NCI-H1436 treated with DMSO at 0.1 percent for 48 hours (cell line): ENCODE measurements around the gene PLXNC1.
A peak's percentile ranks its signal among the peaks of the same experiment; 100 is the strongest.

Source experiments
- DNase-seq: peaks from one replicate; lab custom pipeline; 2025; lab: John Stamatoyannopoulos, UW

The PLXNC1 gene

GRCh38 chr12:94242901-94243300, 94.5 kb downstream of the PLXNC1 start:
- DNase-seq = no peak

DNA sequence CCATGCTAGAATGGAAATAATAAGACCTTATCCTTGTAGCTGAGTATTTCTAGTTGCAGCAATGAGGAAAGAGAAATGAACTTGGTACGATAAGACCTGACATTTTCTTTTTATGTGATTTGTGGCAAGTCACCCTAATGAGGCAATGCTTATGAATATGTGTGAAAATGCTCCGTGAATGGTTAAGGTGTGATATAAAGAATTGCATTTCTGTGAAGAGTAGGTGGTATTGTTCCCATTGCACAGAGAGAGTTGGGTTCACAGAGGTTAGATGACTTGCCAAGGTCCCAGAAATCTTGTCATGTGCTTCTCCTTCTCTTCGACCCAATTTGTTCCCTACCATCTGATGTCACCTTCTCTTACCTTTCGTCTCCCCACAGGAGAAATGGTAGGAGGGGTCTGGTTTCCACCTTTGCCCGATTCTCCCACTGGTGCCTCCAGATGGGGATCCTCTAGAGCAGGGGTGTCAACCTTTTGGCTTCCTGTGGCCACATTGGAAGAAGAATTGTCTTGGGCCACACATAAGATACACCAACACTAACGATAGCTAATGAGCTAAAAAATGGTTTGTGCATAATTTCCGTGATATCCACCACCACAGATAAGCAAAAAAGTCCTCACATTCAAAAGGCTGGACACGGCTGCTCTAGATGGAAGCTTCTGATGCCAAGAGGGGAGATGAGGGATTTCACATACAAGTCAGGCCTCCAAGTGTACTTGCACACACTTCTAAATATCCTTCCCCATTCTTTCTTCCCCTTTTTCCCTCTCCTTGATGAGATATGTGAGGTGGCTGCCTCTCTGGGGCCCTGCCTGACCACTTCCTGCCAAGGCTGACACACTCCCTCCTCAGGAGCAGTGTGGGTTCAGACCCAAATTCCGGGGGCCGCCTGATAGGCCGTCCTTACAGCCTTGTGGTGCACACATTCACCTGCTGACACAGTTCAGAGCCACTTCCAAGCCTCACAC, 96.1 kb downstream of the PLXNC1 start:
- no peak for DNase-seq

- DNase-seq = no peak
These were observed 97.4 kb downstream of the PLXNC1 start for GRCh38 chr12:94245631-94246383.

GRCh38 chr12:94247246-94247645, 98.9 kb downstream of the PLXNC1 start:
- no peak for DNase-seq

- no peak for DNase-seq
These were observed 100.2 kb downstream of the PLXNC1 start for GRCh38 chr12:94248582-94248981.

GRCh38 chr12:94250130-94250529, 101.8 kb downstream of the PLXNC1 start:
- no peak for DNase-seq

- no peak for DNase-seq
These were observed 105.9 kb downstream of the PLXNC1 start for GRCh38 chr12:94254270-94254669.

DNA sequence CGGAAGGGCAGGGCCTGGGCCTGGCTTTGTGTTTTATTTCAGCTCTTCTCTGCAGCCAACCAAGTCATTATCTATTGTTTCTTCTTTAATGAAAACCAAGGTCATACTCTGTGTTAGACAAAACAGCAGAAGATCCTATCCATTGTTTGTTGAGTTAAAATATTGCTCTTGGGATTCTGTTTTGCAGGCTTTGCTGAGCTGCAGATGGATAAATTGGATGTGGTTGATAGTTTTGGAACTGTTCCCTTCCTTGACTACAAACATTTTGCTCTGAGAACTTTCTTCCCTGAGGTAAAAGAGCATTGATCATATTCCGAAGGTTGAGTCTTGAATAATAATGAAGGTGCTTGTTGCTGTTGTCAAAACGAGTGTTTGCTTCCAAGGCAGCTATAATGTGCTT, 106.6 kb downstream of the PLXNC1 start:
- DNase-seq = no peak

- no peak for DNase-seq
These were observed 107.1 kb downstream of the PLXNC1 start for GRCh38 chr12:94255428-94255827.

GRCh38 chr12:94258593-94258992, 110.2 kb downstream of the PLXNC1 start:
- no peak for DNase-seq

- DNase-seq = no peak
These were observed 111.6 kb downstream of the PLXNC1 start for GRCh38 chr12:94260017-94260416.

GRCh38 chr12:94260717-94261116, 112.3 kb downstream of the PLXNC1 start:
- DNase-seq = no peak

DNA sequence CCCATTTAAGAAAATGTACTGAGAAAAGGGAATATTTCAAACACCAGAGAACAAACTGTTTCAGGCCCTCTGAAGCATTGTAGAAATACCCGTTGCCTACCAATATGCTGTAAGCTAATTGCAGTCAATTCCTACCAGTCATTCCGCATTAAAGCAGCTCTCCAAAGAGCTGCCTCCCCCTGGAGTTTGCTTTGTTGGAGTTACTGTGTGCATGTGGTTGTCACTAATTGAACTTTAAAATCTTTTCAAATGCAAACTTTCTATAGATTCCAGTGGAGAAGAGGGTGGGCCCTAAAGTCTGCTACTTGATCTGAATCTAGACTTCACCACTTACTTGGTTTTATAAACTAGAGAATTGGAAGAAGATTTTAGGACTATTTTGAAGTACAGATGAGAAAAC, 112.7 kb downstream of the PLXNC1 start:
- no peak for DNase-seq

DNA sequence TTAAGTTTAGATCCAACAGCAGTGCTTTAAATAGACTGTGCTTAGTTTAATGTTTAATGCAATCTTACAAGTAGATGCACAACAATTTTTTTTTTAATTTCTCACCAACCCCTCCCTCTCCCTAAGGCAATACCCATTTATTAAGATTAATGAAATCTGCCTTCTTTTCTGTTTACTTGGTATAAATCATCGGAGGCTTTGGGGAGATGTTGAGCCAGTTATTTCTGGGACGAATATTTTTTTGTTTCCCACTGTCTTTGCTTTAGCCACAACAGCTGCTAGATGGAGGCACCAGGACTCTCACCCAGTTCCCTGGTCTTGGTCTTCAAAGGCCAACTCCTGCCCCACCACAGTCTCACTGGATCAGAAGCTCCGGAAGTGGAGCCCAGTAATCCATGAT, 113.4 kb downstream of the PLXNC1 start:
- DNase-seq = no peak

GRCh38 chr12:94262228-94263010, 114.0 kb downstream of the PLXNC1 start:
- peak; percentile 29 for DNase-seq

DNA sequence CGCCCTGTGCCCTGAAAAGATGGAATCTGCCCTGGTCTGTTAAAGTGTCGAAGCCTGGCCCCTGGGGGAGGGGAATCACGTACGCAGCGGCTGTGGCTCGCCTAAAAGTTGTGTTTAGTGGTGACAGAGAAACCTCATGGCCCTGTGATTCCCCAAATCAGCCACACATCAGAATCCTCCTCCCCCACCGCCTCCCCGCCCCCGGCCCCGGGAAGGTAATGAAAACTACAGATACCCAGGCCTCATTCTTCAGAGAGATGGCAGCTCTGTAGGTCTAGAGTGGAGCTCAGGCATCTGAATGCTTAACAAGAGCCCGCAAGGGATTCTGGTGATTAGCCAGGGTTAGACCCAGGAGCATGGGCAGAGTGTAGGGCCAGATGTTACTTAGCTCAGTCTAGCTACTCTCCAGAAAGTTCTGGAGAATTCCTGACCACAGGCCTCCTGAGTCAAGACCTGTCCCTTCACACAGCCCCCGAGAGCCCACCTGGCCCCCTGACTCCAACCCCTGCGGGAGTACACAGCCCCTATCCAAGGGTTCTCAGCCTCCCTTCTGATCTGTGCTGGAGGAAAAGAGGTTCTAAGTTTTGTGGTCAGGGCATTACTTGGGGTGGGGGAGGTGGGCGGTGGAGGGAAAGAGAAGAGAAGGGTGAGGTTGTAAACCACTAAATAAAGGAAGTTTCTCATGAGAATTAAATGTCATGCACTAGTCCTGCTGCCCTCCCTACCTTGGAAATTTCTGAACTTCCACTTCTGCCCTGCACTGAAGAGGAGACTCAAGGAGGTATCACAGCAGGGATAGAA, 114.8 kb downstream of the PLXNC1 start:
- no peak for DNase-seq

GRCh38 chr12:94263905-94264561, 115.7 kb downstream of the PLXNC1 start:
- no peak for DNase-seq

DNA sequence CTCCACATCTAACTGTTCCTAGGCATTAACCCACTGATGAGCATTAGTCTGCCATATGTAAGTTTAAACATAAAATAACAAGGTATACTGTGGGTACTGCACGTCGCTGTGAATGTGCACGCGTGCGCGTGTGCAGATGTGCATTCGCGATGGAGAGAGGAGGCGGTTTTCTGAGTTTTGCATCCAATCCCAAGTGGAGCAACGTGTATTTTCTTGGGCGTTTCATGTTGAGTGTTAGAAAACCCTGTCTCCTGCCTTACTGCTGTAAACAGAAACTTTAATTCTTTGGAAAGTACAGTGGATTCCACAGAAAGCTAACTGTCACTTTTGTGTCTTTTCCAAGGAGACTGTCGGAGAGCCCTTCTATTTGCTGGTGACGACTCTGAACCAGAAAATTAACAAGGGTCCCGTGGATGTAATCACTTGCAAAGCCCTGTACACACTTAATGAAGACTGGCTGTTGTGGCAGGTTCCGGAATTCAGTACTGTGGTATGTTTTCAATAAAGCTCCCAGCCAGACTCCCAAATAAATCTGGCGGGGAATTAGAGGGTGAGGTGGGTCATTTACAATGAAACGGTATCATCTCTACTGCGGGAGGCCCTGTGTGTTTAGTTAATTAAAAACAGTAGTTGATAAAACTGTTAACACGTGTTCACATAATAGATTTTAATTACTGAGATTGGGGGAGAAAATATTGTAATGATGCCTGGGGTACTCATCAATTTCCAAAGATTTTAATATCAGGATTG, 116.5 kb downstream of the PLXNC1 start:
- no peak for DNase-seq

GRCh38 chr12:94265539-94265938, 117.2 kb downstream of the PLXNC1 start:
- no peak for DNase-seq
